Smooth muscle cell (in vitro differentiated cells): ENCODE data around the gene PLPP7. TPM values are rescaled to one million over a fixed set of nuclear protein-coding genes. Genes with fewer than 3 reads are reported as not detected.

Experiments
- DNase-seq: peaks from one replicate; lab custom pipeline; 2025; ENCODE audit not compliant: unreplicated experiment; lab: John Stamatoyannopoulos, UW
- H2AFZ ChIP-seq: fragments of 200-600 bp; sonication (generic); 2 replicates; pipeline ENCODE4 v1.6.0; 2016; ENCODE audit warnings: antibody characterized with exemption, low read depth, mild to moderate bottlenecking
- H3F3A ChIP-seq: fragments of 200-600 bp; sonication (generic); 2 replicates; pipeline ENCODE4 v1.6.0; 2017; ENCODE audit warnings: antibody characterized with exemption, low read depth
- H3K27ac ChIP-seq: fragments of 200-600 bp; sonication (generic); 2 replicates; pipeline ENCODE4 v1.5.1; 2016; ENCODE audit warnings: low read depth, mild to moderate bottlenecking
- H3K27me3 ChIP-seq: fragments of 200-600 bp; sonication (generic); 2 replicates; pipeline ENCODE4 v1.6.1; 2016; ENCODE audit warnings: low read depth, mild to moderate bottlenecking
- H3K36me3 ChIP-seq: fragments of 200-600 bp; sonication (generic); 2 replicates; pipeline ENCODE4 v1.5.1; 2016; ENCODE audit warnings: low read depth
- H3K4me1 ChIP-seq: fragments of 200-600 bp; sonication (generic); 2 replicates; pipeline ENCODE4 v1.5.1; 2016; ENCODE audit warnings: low read depth
- H3K4me2 ChIP-seq: fragments of 200-600 bp; sonication (generic); 2 replicates; pipeline ENCODE4 v1.6.0; 2016; ENCODE audit warnings: mild to moderate bottlenecking
- H3K4me3 ChIP-seq: fragments of 200-600 bp; sonication (generic); 2 replicates; pipeline ENCODE4 v1.5.1; 2016; ENCODE audit warnings: mild to moderate bottlenecking
- H3K79me2 ChIP-seq: fragments of 200-600 bp; sonication (generic); 2 replicates; pipeline ENCODE4 v1.6.0; 2016; ENCODE audit warnings: low read depth, mild to moderate bottlenecking
- H3K9ac ChIP-seq: fragments of 200-600 bp; sonication (generic); 2 replicates; pipeline ENCODE4 v1.6.0; 2016; ENCODE audit warnings: low read depth
- H3K9me3 ChIP-seq: fragments of 200-600 bp; sonication (generic); replicated peaks from 2 replicates; pipeline ENCODE4 v1.5.1; 2016; ENCODE audit warnings: low read depth
- H4K20me1 ChIP-seq: fragments of 200-600 bp; sonication (generic); 2 replicates; pipeline ENCODE4 v1.6.0; 2016; ENCODE audit warnings: low read depth
- CTCF ChIP-seq: fragments of 200-600 bp; sonication (generic); IDR thresholded peaks from 2 replicates; pipeline ENCODE4 v1.5.1; 2017; ENCODE audit warnings: borderline replicate concordance, mild to moderate bottlenecking, antibody characterized with exemption; ENCODE audit not compliant: insufficient read depth, poor library complexity, severe bottlenecking
- WGBS: methylation state at CpG from one replicate; pipeline ENCODE4 v1.1.7; 2016; ENCODE audit warnings: low lambda C conversion rate; 5-methylcytosine and 5-hydroxymethylcytosine counted together
- polyA plus RNA-seq: library from polyadenylated mRNA; unstranded; fragments of >200 nt; fragmentation: Nextera tagmentation; extraction: Ambion mirVana; gene quantifications from 2 replicates; pipeline ENCODE4 v1.2.1, GENCODE V29; 2016
- total RNA-seq: library from RNA; depleted of rRNA; stranded (reverse); fragments of >200 nt; gene quantifications from 2 replicates; pipeline ENCODE4 v1.2.3, GENCODE V29; 2014

Gene PLPP7
- total and polyA plus RNA-seq, 2 experiments from 2014 or later = 3.3 to 4.2 TPM

GRCh38 chr9:131296906-131297500 lies 7.5 kb downstream of the PLPP7 start:
- Histone ChIP-seq H3K4me3 (no peak overlapping the region), H3K9ac (no peak overlapping the region), H2AFZ (no peak overlapping the region), H3F3A (peaks cover 8% of the 10 kb centered on the region), H4K20me1 (no peaks in the 10 kb centered on the region), H3K27ac (no peak overlapping the region), H3K9me3 (no peaks in the 10 kb centered on the region), H3K36me3 (no peaks in the 10 kb centered on the region), H3K4me1 (no peaks in the 10 kb centered on the region), H3K27me3 (no peaks in the 10 kb centered on the region), H3K79me2 (no peaks in the 10 kb centered on the region), H3K4me2 (no peak overlapping the region)
- no peak for DNase-seq
- WGBS = 89% methylated on average over 8 of the region's 8 CpGs
- TF ChIP-seq CTCF = no peak

- no peak for DNase-seq
- peaks cover 8% of the 10 kb centered on the region for H3F3A ChIP-seq
- H3K9ac ChIP-seq = no peak overlapping the region
- H3K4me3 ChIP-seq = no peak overlapping the region
- 28% methylated on average over 11 of the region's 11 CpGs for WGBS
- H4K20me1 ChIP-seq = no peaks in the 10 kb centered on the region
- H3K4me1 ChIP-seq = no peaks in the 10 kb centered on the region
- H3K79me2 ChIP-seq = no peaks in the 10 kb centered on the region
- H3K27me3 ChIP-seq = no peaks in the 10 kb centered on the region
- H3K4me2 ChIP-seq = peak overlapping the region; percentile 2
- H3K27ac ChIP-seq = no peak overlapping the region
- H3K36me3 ChIP-seq = no peaks in the 10 kb centered on the region
- no peaks in the 10 kb centered on the region for H3K9me3 ChIP-seq
- H2AFZ ChIP-seq = no peak overlapping the region
- no peak for TF ChIP-seq CTCF
Observed at GRCh38 chr9:131297903-131298302, 8.4 kb downstream of the PLPP7 start.

GRCh38 chr9:131298341-131298740 lies 8.8 kb downstream of the PLPP7 start:
- Histone ChIP-seq H3K9ac (no peak overlapping the region), H3F3A (peaks cover 8% of the 10 kb centered on the region), H2AFZ (no peak overlapping the region), H3K79me2 (no peaks in the 10 kb centered on the region), H3K27me3 (no peaks in the 10 kb centered on the region), H3K4me2 (peak overlapping the region; percentile 2), H4K20me1 (no peaks in the 10 kb centered on the region), H3K27ac (no peak overlapping the region), H3K4me3 (no peak overlapping the region), H3K36me3 (no peaks in the 10 kb centered on the region), H3K9me3 (no peaks in the 10 kb centered on the region), H3K4me1 (no peaks in the 10 kb centered on the region)
- WGBS = 55% methylated on average over 3 of the region's 5 CpGs
- no peak for DNase-seq
- no peak for TF ChIP-seq CTCF

- no peaks in the 10 kb centered on the region for H3K4me1 ChIP-seq
- WGBS = 95% methylated on average over 12 of the region's 12 CpGs
- H3K4me3 ChIP-seq = no peak overlapping the region
- H2AFZ ChIP-seq = no peak overlapping the region
- no peaks in the 10 kb centered on the region for H3K9me3 ChIP-seq
- no peaks in the 10 kb centered on the region for H3K27me3 ChIP-seq
- peaks cover 8% of the 10 kb centered on the region for H3F3A ChIP-seq
- TF ChIP-seq CTCF = no peak
- H3K79me2 ChIP-seq = no peaks in the 10 kb centered on the region
- H3K27ac ChIP-seq = no peak overlapping the region
- H3K36me3 ChIP-seq = no peaks in the 10 kb centered on the region
- no peak for DNase-seq
- H3K9ac ChIP-seq = no peak overlapping the region
- H3K4me2 ChIP-seq = no peak overlapping the region
- no peaks in the 10 kb centered on the region for H4K20me1 ChIP-seq
Observed at GRCh38 chr9:131298816-131299215, 9.3 kb downstream of the PLPP7 start.
